RWPE1 (cell line): Measurements from ENCODE around the gene LRIG2.
A peak's percentile ranks its signal among the peaks of the same experiment; 100 is the strongest.
"Not testable (repeated sequence)": the region's sequence is repeated elsewhere in the genome, so short reads cannot be mapped to it uniquely, and the experiment has no call there.

ENCODE experiments used
- CTCF ChIA-PET: fragments of 350-600 bp; sonication (Branson Sonifier 250); formaldehyde crosslinking; extraction: SDS; loops from one replicate; lab custom pipeline; 2021; lab: Yijun Ruan, JAX
- POLR2A ChIA-PET: fragments of 400-600 bp; formaldehyde crosslinking; extraction: SDS; loops from one replicate; lab custom pipeline; 2020; ENCODE audit warnings: antibody characterized with exemption; ENCODE audit not compliant: low non-redundant PET; lab: Yijun Ruan, JAX
- DNase-seq: peaks from one replicate; pipeline ENCODE4 v3.0.0; 2012; ENCODE audit warnings: low spot score
- H3K27ac ChIP-seq: fragments of 450-650 bp; 2 replicates; pipeline ENCODE4 v1.5.1; 2017
- TF ChIP-seq, protein P1 (sequence below): fragments of 450-650 bp; conservative IDR thresholded peaks from 2 replicates; pipeline ENCODE4 v1.5.1; 2017; ENCODE audit warnings: low read depth, mild to moderate bottlenecking

Gene LRIG2

DNA sequence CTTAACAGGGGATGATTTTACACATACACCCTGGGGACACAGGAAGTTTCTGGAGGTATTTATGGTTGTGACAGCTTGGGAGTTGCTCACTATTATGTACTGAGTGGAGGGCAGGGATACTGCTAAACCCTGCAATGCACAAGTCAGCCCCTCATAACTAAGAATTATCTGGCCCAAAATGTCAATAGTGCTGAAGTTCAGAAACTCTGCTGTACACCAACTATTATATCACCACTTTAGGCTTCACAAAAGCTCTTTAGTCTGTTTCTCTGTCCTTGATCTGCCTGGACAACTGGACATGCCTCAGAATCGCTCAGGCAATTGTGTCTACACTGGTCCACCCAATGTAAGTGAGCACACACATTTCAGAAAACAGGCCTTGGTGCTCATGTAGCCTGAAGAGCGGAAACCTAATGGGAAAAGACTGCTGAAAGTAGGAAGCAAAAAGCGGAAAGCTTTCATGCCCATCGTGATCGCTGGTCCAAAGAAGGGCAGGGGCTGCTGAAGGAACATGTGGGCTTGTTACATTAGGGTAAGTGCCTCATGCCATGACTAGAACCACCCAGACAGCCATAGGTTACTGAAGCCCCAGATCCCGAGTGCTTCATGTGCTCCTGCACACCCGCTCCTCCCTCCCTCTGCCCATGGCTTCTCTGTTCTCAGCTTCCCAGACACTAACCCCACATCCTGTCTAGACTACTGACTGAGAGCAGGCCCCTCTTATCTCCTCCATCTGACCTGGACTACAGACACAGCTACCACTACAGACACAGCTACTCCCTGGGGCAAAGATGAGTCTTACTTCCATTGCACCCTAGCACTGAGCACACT is 73.5 kb downstream of the LRIG2 start:
- no peak for DNase-seq
- H3K27ac ChIP-seq, result no peak overlapping the region
- ChIA-PET POLR2A (no interaction called here), CTCF (no interaction called here)
- TF ChIP-seq, protein P1, sequence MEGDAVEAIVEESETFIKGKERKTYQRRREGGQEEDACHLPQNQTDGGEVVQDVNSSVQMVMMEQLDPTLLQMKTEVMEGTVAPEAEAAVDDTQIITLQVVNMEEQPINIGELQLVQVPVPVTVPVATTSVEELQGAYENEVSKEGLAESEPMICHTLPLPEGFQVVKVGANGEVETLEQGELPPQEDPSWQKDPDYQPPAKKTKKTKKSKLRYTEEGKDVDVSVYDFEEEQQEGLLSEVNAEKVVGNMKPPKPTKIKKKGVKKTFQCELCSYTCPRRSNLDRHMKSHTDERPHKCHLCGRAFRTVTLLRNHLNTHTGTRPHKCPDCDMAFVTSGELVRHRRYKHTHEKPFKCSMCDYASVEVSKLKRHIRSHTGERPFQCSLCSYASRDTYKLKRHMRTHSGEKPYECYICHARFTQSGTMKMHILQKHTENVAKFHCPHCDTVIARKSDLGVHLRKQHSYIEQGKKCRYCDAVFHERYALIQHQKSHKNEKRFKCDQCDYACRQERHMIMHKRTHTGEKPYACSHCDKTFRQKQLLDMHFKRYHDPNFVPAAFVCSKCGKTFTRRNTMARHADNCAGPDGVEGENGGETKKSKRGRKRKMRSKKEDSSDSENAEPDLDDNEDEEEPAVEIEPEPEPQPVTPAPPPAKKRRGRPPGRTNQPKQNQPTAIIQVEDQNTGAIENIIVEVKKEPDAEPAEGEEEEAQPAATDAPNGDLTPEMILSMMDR, result no peak

GRCh38 chr1:113147073-113147625 is 74.2 kb downstream of the LRIG2 start:
- ChIA-PET CTCF (no interaction called here), POLR2A (no interaction called here)
- TF ChIP-seq, protein P1, result no peak

DNA sequence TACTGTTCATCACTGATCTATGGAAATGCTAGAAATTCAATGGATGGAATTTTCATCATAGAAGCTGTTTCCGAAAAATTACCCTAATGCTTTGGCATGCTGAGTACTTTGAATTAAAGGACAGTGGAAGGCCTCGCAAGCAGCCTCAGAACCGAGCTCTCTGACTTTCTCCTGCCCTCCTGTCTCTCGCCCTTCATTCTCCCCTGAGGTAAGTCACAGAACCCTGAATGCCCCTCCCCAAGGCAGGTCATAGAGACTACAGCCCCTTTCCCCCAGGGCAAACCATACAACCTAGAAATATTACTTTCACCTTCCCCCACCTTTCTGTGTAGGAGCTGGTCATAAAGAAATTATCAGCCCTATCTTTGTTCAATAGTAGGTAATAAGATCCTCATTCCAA is 74.8 kb downstream of the LRIG2 start:
- TF ChIP-seq, protein P1, result no peak
- CTCF ChIA-PET, result interaction anchor here (0.7 kb wide), 1 partner anchor 88 kb away, joined by 4 read pairs; no protein-coding TSS in a partner anchor
- POLR2A ChIA-PET, result no interaction called here
- DNase-seq, result no peak
- H3K27ac ChIP-seq, result no peak overlapping the region

More at GRCh38 chr1:113147073-113147625, 74.2 kb downstream of the LRIG2 start:
- no peak overlapping the region for H3K27ac ChIP-seq
- DNase-seq, result no peak

GRCh38 chr1:113150494-113150893 is 77.5 kb downstream of the LRIG2 start:
- H3K27ac ChIP-seq, DNase-seq, POLR2A ChIA-PET: not testable (repeated sequence)
- CTCF ChIA-PET, result interaction anchor here (0.6 kb wide), 1 partner anchor 857 kb away, joined by 3 read pairs; no protein-coding TSS in a partner anchor

DNA sequence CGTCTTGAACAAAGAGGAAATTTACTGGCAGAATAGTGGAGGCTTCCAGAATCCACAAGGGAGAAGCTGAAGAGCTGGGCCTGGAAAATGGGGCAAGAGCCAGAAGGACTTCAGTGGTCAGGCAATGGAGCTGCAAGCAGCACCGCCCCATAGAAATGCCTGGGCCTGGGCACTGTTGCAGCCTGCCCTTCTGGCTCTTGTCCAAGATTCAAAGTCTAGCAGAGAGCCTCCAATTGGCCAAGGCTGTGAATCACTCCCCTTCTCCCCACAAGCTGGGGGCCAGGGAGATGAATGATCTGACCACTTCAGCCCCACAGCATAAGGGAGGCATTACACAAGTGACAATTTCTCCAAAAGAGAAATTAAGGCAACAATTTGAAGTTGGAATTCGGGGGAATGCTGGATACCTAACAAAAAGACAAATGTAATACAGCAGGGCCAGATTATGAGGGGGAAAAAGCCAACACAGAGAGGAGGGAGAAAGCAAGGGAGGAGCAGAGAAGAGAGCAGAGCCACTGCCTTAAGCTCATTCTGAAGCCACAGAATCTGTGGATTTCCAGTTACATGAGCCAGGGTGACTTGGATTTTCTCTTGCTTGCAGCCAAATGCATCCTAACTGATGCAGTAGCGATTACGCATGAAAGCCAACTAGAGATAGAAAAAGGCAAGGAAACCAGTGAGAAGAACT is 80.3 kb downstream of the LRIG2 start:
- DNase-seq, result peak; percentile 52
- ChIA-PET POLR2A (no interaction called here), CTCF (interaction anchor here (0.7 kb wide), 2 partner anchors 36 to 108 kb away, joined by 3 to 4 read pairs; no protein-coding TSS in a partner anchor)
- no peak overlapping the region for H3K27ac ChIP-seq
- TF ChIP-seq, protein P1, result no peak

- TF ChIP-seq, protein P1, result no peak
- no peak overlapping the region for H3K27ac ChIP-seq
- no peak for DNase-seq
- ChIA-PET POLR2A (no interaction called here), CTCF (no interaction called here)
Measured at GRCh38 chr1:113156368-113156767, 83.4 kb downstream of the LRIG2 start.

GRCh38 chr1:113158743-113159142 is 85.7 kb downstream of the LRIG2 start:
- H3K27ac ChIP-seq, CTCF ChIA-PET, DNase-seq, POLR2A ChIA-PET: not testable (repeated sequence)
